Measurements from ENCODE around the gene BOC. TPM values are rescaled to one million over a fixed set of nuclear protein-coding genes. Genes with fewer than 3 reads are reported as not detected.

Gene BOC
- total and polyA plus RNA-seq, 2 of the 8 experiments (the other 6 are each of a cell fraction or from before 2014, with no cell fraction given) = 6.9 to 9.3 TPM

- no peak for TF ChIP-seq CHD7 (IDR thresholded peaks at IDR 0.05; ENCODE audit: insufficient replicate concordance, low read length)
- TF ChIP-seq YY1 (IDR thresholded peaks at IDR 0.05; ENCODE audit: low read depth, low read length) = no peak
- no peak for TF ChIP-seq NANOG (IDR thresholded peaks at IDR 0.05; ENCODE audit: insufficient read depth, low read depth, low read length, poor library complexity, severe bottlenecking)
- TF ChIP-seq EP300 (IDR thresholded peaks at IDR 0.05; ENCODE audit: borderline replicate concordance in 1 of 2, low read depth in 2 of 2, low read length in 2 of 2) = no peak
- TF ChIP-seq ATF2 (IDR thresholded peaks at IDR 0.05; ENCODE audit: low read length) = no peak
- TF ChIP-seq HDAC6 (IDR thresholded peaks at IDR 0.05; ENCODE audit: low read depth, low read length) = no peak
- no peak for TF ChIP-seq HDAC2 (IDR thresholded peaks at IDR 0.05; ENCODE audit: borderline replicate concordance in 1 of 2, low read depth in 2 of 2, low read length in 2 of 2)
- TF ChIP-seq BACH1 (IDR thresholded peaks at IDR 0.05; ENCODE audit: low read length) = no peak
- no peak for TF ChIP-seq TBP (IDR thresholded peaks at IDR 0.05; ENCODE audit: low read depth, low read length)
Measured at GRCh38 chr3:113330742-113331141, 119.4 kb downstream of the BOC start (continued).
